ENCODE measurements around the gene MORN5. TPM values are rescaled to one million over a fixed set of nuclear protein-coding genes. Genes with fewer than 3 reads are reported as not detected.
A peak's percentile ranks its signal among the peaks of the same experiment; 100 is the strongest.

The MORN5 gene
- total and polyA plus RNA-seq, 9 of the 15 experiments (the other 6 are each of a cell fraction or from before 2014, with no cell fraction given), result not detected

DNA sequence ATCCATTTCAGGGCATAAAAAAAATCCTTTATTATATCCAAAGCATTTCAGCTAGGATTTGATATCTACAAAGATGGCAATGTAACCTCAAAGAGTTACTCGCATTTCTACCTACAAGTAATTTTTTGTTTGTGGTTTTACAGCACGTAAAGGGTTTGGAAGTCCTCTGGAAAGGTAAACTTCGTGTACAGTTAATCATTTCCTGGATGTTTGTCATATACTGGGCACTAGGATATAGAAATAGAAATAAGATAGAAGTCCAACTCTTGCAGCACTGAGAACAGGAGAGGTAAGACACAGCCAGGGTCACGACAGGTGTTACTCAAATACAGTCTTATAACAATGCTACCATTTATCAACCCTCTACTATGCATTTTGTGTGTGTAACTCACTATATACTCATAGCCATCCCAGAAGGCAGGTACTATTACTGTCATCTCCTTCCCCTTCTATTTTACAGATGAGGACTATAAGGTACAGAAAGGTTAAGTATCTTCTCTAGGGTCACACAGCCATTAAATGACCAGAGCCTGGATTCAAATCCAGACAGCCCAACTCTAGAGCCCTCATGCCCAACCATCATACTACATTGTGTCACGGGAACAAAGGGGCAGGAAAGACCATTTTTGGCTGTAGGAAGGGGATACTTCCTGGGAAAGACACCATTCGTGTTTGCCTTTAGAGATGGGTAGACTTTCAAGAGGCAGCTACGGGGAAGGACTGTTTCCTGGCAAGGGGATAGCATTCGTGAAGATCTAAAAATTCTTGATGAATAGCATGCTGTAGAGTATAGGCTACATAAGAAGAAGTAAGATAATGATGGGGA lies 19.1 kb upstream of the MORN5 start:
- Histone ChIP-seq H3K4me1 (replicated peaks in 1 of 2; ENCODE audit: control insufficient read depth in 2 of 2, insufficient read depth in 2 of 2, low read length in 2 of 2) (peaks cover 0 to 3% of the 10 kb centered on the region in 2 experiments; a peak in 2 of 5 replicates), H3K4me2 (ENCODE audit: insufficient read depth, low read length) (no peak overlapping the region), H3K4me3 (no peak overlapping the region), H3K36me3 (ENCODE audit: control insufficient read depth, insufficient read depth, low read length) (peaks cover 39% of the 10 kb centered on the region), H3K9me1 (ENCODE audit: control insufficient read depth, insufficient read depth, low read length) (no peaks in the 10 kb centered on the region), H3K9me3 (replicated peaks; ENCODE audit: control insufficient read depth, insufficient read depth, low read depth, low read length) (no peaks in the 10 kb centered on the region), H3K9ac (ENCODE audit: insufficient read depth in 1 of 2, low read depth in 2 of 2, low read length in 2 of 2) (no peak overlapping the region), H4K20me1 (replicated peaks; ENCODE audit: control insufficient read depth, insufficient read depth, low read length) (peaks cover 12% of the 10 kb centered on the region), H3K27me3 (ENCODE audit: control insufficient read depth in 2 of 2, insufficient read depth in 2 of 2, low read length in 2 of 2) (peaks cover 0 to 2% of the 10 kb centered on the region in 2 experiments; a peak in 1 of 5 replicates), H2AFZ (ENCODE audit: low read depth, low read length) (no peak overlapping the region), H3K27ac (ENCODE audit: extremely low read depth, low read depth, low read length) (no peak overlapping the region), H3K79me2 (ENCODE audit: control insufficient read depth, insufficient read depth, low read length) (no peaks in the 10 kb centered on the region)
- CTCF ChIA-PET (ENCODE audit: low intra/inter-chr PET ratio), result no interaction called here
- intact Hi-C loops (cut with micrococcal nuclease) (no loop called here), in situ Hi-C loops (cut with MboI) (no loop called here)
- DNase-seq (ENCODE audit: extremely low read depth in 1 of 4, low spot score in 3 of 4) (no peak), FAIRE-seq (no peak), ATAC-seq (no peak)
- TF ChIP-seq RBM25 (IDR thresholded peaks at IDR 0.05; ENCODE audit: low read depth, low read length, severe bottlenecking), result peak; percentile 51
- TF ChIP-seq ZNF23 (CRISPR knock-in tag; IDR thresholded peaks at IDR 0.05), result no peak
- POLR2A ChIA-PET, result no interaction called here
- BruUV-seq (replicated peaks), result no TSS peak
- WGBS (ENCODE audit: insufficient coverage, low coverage, missing lambda C conversion rate), result 47% methylated on average over 8 of the region's 8 CpGs

DNA sequence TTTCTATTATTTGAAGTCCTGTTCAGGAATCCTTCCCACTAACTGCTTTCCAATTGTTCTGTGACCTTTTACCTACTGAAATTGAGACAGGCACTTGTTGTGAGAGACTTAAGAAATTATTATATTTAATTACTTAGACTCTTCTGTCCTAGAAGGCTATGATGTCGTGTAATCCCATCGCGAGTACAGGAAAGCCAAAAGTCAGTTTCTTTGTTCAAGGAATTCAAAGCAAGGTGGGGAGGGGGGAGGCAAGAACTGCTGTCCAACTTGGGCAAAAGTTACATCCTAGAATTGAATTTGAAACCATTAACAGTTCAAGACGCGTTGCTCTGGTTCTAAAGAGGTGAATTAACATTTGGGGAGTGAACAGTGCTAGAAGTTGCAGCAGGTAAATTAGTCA lies 18.0 kb upstream of the MORN5 start:
- in situ Hi-C loops (cut with MboI), result no loop called here
- ChIA-PET CTCF (ENCODE audit: low intra/inter-chr PET ratio) (no interaction called here), POLR2A (no interaction called here)

More for the DNA sequence above, 18.0 kb upstream of the MORN5 start:
- BruUV-seq (replicated peaks), result no TSS peak
- DNase-seq (ENCODE audit: extremely low read depth in 1 of 4, low spot score in 3 of 4), result no peak
- H3K79me2 ChIP-seq (ENCODE audit: control insufficient read depth, insufficient read depth, low read length), result no peaks in the 10 kb centered on the region
- H3K9me1 ChIP-seq (ENCODE audit: control insufficient read depth, insufficient read depth, low read length), result no peaks in the 10 kb centered on the region
- H3K4me3 ChIP-seq, result no peak overlapping the region
- H3K9me3 ChIP-seq (replicated peaks; ENCODE audit: control insufficient read depth, insufficient read depth, low read depth, low read length), result no peaks in the 10 kb centered on the region
- no peak for TF ChIP-seq SP2 (IDR thresholded peaks at IDR 0.05; ENCODE audit: extremely low read depth, low read depth, low read length, poor library complexity, severe bottlenecking)
- no peak for TF ChIP-seq TFAM (CRISPR knock-in tag; conservative IDR thresholded peaks at IDR 0.05)
- TF ChIP-seq CBFA2T3 (IDR thresholded peaks at IDR 0.05), result no peak
- no peak for ATAC-seq
- peaks cover 14% of the 10 kb centered on the region for H4K20me1 ChIP-seq (replicated peaks; ENCODE audit: control insufficient read depth, insufficient read depth, low read length)
- no peak overlapping the region for H2AFZ ChIP-seq (ENCODE audit: low read depth, low read length)
- no peak overlapping the region for H3K9ac ChIP-seq (ENCODE audit: insufficient read depth in 1 of 2, low read depth in 2 of 2, low read length in 2 of 2)
- no peak overlapping the region for H3K4me2 ChIP-seq (ENCODE audit: insufficient read depth, low read length)
- peaks cover 50% of the 10 kb centered on the region for H3K36me3 ChIP-seq (ENCODE audit: control insufficient read depth, insufficient read depth, low read length)
- H3K4me1 ChIP-seq (replicated peaks in 1 of 2; ENCODE audit: control insufficient read depth in 2 of 2, insufficient read depth in 2 of 2, low read length in 2 of 2), result peaks cover 0 to 3% of the 10 kb centered on the region in 2 experiments; a peak in 2 of 5 replicates
- H3K27ac ChIP-seq (ENCODE audit: extremely low read depth, low read depth, low read length), result no peak overlapping the region
- FAIRE-seq, result no peak
- intact Hi-C loops (cut with micrococcal nuclease), result no loop called here
- WGBS (ENCODE audit: insufficient coverage, low coverage, missing lambda C conversion rate), result 91% methylated on average over 5 of the region's 5 CpGs
- peaks cover 0 to 2% of the 10 kb centered on the region in 2 experiments; a peak in 1 of 5 replicates for H3K27me3 ChIP-seq (ENCODE audit: control insufficient read depth in 2 of 2, insufficient read depth in 2 of 2, low read length in 2 of 2)

Measured in K562 (cell line).